ENCODE results near the gene TRIML2. TPM values are rescaled to one million over a fixed set of nuclear protein-coding genes. Genes with fewer than 3 reads are reported as not detected.

The TRIML2 gene
- total and polyA plus RNA-seq, 7 experiments from 2014 or later, result not detected

DNA sequence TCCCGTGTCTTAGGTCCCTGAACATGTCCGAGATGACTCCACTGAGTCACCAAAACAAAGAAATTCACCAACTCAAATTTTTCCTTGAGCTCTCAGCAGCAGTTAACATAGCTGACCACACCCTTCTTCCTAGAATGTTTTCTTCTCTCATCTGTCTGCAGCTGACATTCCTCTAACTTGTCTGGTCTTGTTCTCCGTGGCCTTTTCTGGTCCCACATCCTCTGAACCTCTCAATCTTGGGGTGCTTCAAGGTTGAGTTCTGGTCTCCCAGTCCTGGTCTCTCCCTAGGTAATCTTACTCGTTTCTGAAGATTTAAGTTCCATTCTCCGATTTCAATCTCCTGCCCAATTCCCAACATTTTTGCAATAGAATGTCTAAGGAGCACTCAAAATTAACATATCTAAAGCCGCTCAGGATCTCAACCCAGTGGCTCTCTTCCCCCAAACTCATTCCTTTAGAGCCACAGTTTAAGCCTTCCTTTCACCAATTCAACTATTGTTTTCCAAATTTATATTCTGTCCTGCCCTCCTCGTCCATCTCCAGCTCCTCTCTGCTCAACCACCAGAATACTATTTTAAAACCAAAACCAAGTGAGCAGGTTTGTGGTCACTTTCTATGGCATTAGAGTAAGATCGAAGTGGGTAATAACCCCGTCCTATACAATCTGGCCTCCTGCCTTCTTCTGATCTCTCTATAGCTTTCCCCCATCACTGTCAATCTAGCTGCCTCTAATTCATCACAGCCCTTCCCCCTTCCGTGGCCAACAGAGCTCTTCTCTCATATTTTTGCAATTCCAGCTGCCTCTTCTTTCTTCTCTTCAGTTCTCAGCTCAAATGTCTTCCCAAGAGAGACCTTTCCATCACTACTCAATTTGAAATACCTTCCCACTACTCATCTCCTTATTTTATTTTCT is 1.2 kb downstream of the TRIML2 start:
- intact Hi-C loops (cut with micrococcal nuclease), result no loop called here
- no peaks in the 10 kb centered on the region for H3K36me3 ChIP-seq (ENCODE audit: control insufficient read depth in 2 of 3, insufficient read depth in 3 of 3, low read length in 3 of 3)
- H3K9me3 Mint-ChIP-seq, result peaks cover 5 to 31% (median 14%) of the 10 kb centered on the region in 11 donors
- ATAC-seq (no peak), DNase-seq (no peak)
- no peaks in the 10 kb centered on the region for H3K27me3 ChIP-seq (ENCODE audit: control insufficient read depth in 2 of 2, insufficient read depth in 2 of 2, low read length in 2 of 2)
- H3K4me3 ChIP-seq (ENCODE audit: low read length), result no peak overlapping the region
- H3K27me3 Mint-ChIP-seq, result no peaks in the 10 kb centered on the region
- no peak overlapping the region for H3K27ac ChIP-seq (ENCODE audit: low read depth, low read length)
- no peak overlapping the region for H3K4me3 Mint-ChIP-seq
- H3K4me1 ChIP-seq (ENCODE audit: control insufficient read depth in 2 of 2, insufficient read depth in 2 of 2, low read length in 2 of 2), result no peaks in the 10 kb centered on the region
- no peak overlapping the region for H3K27ac Mint-ChIP-seq
- no peaks in the 10 kb centered on the region for H3K4me1 Mint-ChIP-seq
- peaks cover 0 to 5% (median 0%) of the 10 kb centered on the region in 5 donors for H3K36me3 Mint-ChIP-seq
- CTCF ChIA-PET, result no interaction called here
- POLR2A ChIA-PET, result no interaction called here
- no peaks in the 10 kb centered on the region for H3K9me3 ChIP-seq (ENCODE audit: control insufficient read depth in 2 of 3, low read length in 3 of 3)

DNA sequence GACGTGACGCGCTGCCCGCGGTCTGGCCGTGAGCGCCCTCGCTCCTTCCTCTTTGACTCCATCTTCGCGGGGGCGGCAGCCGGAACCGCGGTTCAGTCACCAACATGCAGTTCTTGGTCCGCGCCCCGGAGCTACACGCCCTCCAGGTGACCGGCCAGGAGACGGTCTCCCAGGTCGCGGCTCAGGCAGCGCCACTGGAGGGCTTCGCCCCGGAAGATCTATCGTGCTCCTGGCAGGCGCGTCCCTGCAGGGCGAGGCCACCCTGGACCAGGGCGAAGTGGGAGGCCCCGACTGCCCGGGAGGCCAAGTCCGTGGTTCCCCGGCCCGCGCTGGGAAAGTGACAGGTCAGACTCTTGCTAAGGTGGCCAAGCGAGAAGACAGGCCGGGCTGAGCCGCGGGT is 2.9 kb downstream of the TRIML2 start:
- no peaks in the 10 kb centered on the region for H3K27me3 Mint-ChIP-seq
- Histone ChIP-seq H3K27me3 (ENCODE audit: control insufficient read depth in 2 of 2, insufficient read depth in 2 of 2, low read length in 2 of 2) (no peaks in the 10 kb centered on the region), H3K36me3 (ENCODE audit: control insufficient read depth in 2 of 3, insufficient read depth in 3 of 3, low read length in 3 of 3) (no peaks in the 10 kb centered on the region), H3K9me3 (ENCODE audit: control insufficient read depth in 2 of 3, low read length in 3 of 3) (no peaks in the 10 kb centered on the region), H3K4me3 (ENCODE audit: low read length) (no peak overlapping the region), H3K4me1 (ENCODE audit: control insufficient read depth in 2 of 2, insufficient read depth in 2 of 2, low read length in 2 of 2) (no peaks in the 10 kb centered on the region), H3K27ac (ENCODE audit: low read depth, low read length) (no peak overlapping the region)
- ChIA-PET POLR2A (no interaction called here), CTCF (no interaction called here)
- ATAC-seq (no peak), DNase-seq (no peak)
- H3K9me3 Mint-ChIP-seq, result peaks cover 5 to 32% (median 15%) of the 10 kb centered on the region in 11 donors
- no peak overlapping the region for H3K27ac Mint-ChIP-seq
- intact Hi-C loops (cut with micrococcal nuclease), result no loop called here
- H3K36me3 Mint-ChIP-seq, result peaks cover 0 to 5% (median 0%) of the 10 kb centered on the region in 5 donors
- no peaks in the 10 kb centered on the region for H3K4me1 Mint-ChIP-seq
- no peak overlapping the region for H3K4me3 Mint-ChIP-seq

DNA sequence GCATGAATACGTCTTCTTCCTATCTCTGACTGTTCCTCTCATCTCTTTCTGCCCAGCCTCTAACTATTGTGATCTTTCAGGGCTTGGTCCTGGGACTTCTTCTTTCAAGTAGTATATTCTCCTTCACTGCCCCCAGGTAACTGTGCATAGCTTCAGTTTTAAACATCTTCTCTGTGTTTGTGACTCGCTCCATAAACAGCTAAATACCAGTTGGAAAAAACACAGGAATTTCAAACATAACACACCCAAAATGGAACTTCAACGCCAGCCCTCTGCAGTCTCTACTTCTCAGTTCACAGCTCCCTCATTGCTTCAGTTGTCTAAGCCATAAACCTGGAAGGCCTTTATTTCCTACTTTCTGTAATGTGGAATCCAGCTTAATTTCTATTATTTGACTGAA is 16.6 kb downstream of the TRIML2 start:
- H3K27ac ChIP-seq (ENCODE audit: low read depth, low read length), result no peak overlapping the region
- CTCF ChIA-PET, result no interaction called here
- no peaks in the 10 kb centered on the region for H3K4me1 ChIP-seq (ENCODE audit: control insufficient read depth in 2 of 2, insufficient read depth in 2 of 2, low read length in 2 of 2)
- no peak for DNase-seq
- intact Hi-C loops (cut with micrococcal nuclease), result no loop called here
- H3K9me3 Mint-ChIP-seq, result peaks cover 3 to 37% (median 15%) of the 10 kb centered on the region in 11 donors
- H3K36me3 Mint-ChIP-seq, result peaks cover 0 to 8% (median 0%) of the 10 kb centered on the region in 5 donors
- H3K9me3 ChIP-seq (ENCODE audit: control insufficient read depth in 2 of 3, low read length in 3 of 3), result no peaks in the 10 kb centered on the region
- POLR2A ChIA-PET, result no interaction called here
- ATAC-seq, result no peak
- H3K27me3 ChIP-seq (ENCODE audit: control insufficient read depth in 2 of 2, insufficient read depth in 2 of 2, low read length in 2 of 2), result no peaks in the 10 kb centered on the region
- H3K4me3 Mint-ChIP-seq, result no peak overlapping the region
- H3K36me3 ChIP-seq (ENCODE audit: control insufficient read depth in 2 of 3, insufficient read depth in 3 of 3, low read length in 3 of 3), result no peaks in the 10 kb centered on the region
- H3K27ac Mint-ChIP-seq, result no peak overlapping the region
- H3K4me1 Mint-ChIP-seq, result no peaks in the 10 kb centered on the region
- H3K4me3 ChIP-seq (ENCODE audit: low read length), result no peak overlapping the region
- no peaks in the 10 kb centered on the region for H3K27me3 Mint-ChIP-seq

DNA sequence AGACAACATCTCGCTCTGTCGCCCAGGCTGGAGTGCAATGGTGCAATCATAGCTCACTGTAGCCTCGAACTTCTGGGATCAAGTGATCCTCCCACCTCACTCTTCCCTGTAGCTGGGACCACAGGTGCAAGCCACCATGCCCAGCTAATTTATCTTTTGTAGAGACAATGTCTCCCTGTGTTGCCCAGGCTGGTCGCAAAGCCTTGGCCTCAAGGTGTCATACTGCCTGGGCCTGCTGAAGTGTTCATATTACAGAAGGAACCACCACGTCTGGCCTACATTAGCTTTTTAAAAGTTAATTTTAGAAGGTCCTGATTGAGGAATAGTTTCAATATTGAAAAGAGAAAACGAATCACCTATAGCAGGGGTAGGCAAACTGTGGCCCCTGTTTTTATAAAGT is 22.5 kb downstream of the TRIML2 start:
- no peaks in the 10 kb centered on the region for H3K36me3 ChIP-seq (ENCODE audit: control insufficient read depth in 2 of 3, insufficient read depth in 3 of 3, low read length in 3 of 3)
- Mint-ChIP-seq H3K36me3 (peaks cover 0 to 5% (median 0%) of the 10 kb centered on the region in 5 donors), H3K4me3 (no peak overlapping the region), H3K4me1 (no peaks in the 10 kb centered on the region), H3K9me3 (peaks cover 1 to 36% (median 15%) of the 10 kb centered on the region in 11 donors), H3K27me3 (no peaks in the 10 kb centered on the region), H3K27ac (no peak overlapping the region)
- no peak overlapping the region for H3K4me3 ChIP-seq (ENCODE audit: low read length)
- intact Hi-C loops (cut with micrococcal nuclease), result no loop called here
- no peak for ATAC-seq
- ChIA-PET POLR2A (no interaction called here), CTCF (no interaction called here)
- no peaks in the 10 kb centered on the region for H3K9me3 ChIP-seq (ENCODE audit: control insufficient read depth in 2 of 3, low read length in 3 of 3)
- H3K27ac ChIP-seq (ENCODE audit: low read depth, low read length), result no peak overlapping the region
- H3K27me3 ChIP-seq (ENCODE audit: control insufficient read depth in 2 of 2, insufficient read depth in 2 of 2, low read length in 2 of 2), result no peaks in the 10 kb centered on the region
- H3K4me1 ChIP-seq (ENCODE audit: control insufficient read depth in 2 of 2, insufficient read depth in 2 of 2, low read length in 2 of 2), result no peaks in the 10 kb centered on the region
- no peak for DNase-seq

DNA sequence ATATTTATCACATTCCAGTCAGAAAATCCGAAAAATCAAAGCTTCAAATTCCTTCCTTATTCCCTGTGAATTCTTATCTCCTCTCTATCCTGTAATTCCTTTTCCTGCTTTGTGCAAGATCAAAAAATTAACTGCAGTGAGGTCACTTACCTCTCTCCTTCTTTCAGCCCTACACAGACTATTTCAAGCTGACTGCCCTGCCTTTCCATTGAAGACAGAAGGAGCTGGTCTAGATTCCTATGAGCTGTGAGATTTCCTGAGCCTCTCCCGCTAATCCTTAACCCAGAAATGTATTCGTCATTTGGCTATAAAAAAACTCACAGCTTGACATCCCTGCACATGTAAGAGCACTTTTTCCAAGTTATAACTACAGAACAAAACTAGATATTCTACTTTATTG is 26.6 kb downstream of the TRIML2 start:
- H3K9me3 Mint-ChIP-seq, result peaks cover 0 to 22% (median 11%) of the 10 kb centered on the region in 11 donors
- ChIA-PET CTCF (no interaction called here), POLR2A (no interaction called here)
- Histone ChIP-seq H3K27ac (ENCODE audit: low read depth, low read length) (no peak overlapping the region), H3K9me3 (ENCODE audit: control insufficient read depth in 2 of 3, low read length in 3 of 3) (no peaks in the 10 kb centered on the region), H3K36me3 (ENCODE audit: control insufficient read depth in 2 of 3, insufficient read depth in 3 of 3, low read length in 3 of 3) (no peaks in the 10 kb centered on the region), H3K4me3 (ENCODE audit: low read length) (no peak overlapping the region), H3K4me1 (ENCODE audit: control insufficient read depth in 2 of 2, insufficient read depth in 2 of 2, low read length in 2 of 2) (no peaks in the 10 kb centered on the region), H3K27me3 (ENCODE audit: control insufficient read depth in 2 of 2, insufficient read depth in 2 of 2, low read length in 2 of 2) (no peaks in the 10 kb centered on the region)
- intact Hi-C loops (cut with micrococcal nuclease), result no loop called here
- H3K36me3 Mint-ChIP-seq, result no peaks in the 10 kb centered on the region
- DNase-seq (no peak), ATAC-seq (no peak)
- H3K4me1 Mint-ChIP-seq, result no peaks in the 10 kb centered on the region
- no peak overlapping the region for H3K4me3 Mint-ChIP-seq
- H3K27ac Mint-ChIP-seq, result no peak overlapping the region
- H3K27me3 Mint-ChIP-seq, result no peaks in the 10 kb centered on the region

DNA sequence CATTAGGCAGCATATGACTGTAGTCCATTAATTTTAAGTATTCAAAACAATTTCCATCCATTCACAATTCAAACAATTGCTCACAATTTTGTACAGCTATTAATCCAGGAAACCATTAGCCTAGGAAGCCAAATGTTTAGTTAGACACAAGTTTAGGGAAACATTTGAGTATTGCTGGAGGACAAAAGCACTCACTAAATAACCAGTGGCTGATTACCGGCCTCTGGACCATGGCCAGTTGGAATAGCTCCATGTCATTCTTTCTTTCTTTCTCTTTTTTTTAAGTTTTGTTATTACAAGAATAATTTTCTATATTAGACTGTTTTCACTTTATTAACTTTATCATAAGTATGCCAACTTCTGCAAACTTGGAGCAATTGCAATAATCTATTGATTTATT is 31.3 kb downstream of the TRIML2 start:
- DNase-seq, result no peak
- Mint-ChIP-seq H3K4me1 (no peaks in the 10 kb centered on the region), H3K27me3 (no peaks in the 10 kb centered on the region), H3K27ac (no peak overlapping the region), H3K9me3 (peaks cover 2 to 16% (median 9%) of the 10 kb centered on the region in 11 donors), H3K36me3 (no peaks in the 10 kb centered on the region), H3K4me3 (no peak overlapping the region)
- Histone ChIP-seq H3K9me3 (ENCODE audit: control insufficient read depth in 2 of 3, low read length in 3 of 3) (no peaks in the 10 kb centered on the region), H3K36me3 (ENCODE audit: control insufficient read depth in 2 of 3, insufficient read depth in 3 of 3, low read length in 3 of 3) (no peaks in the 10 kb centered on the region), H3K27me3 (ENCODE audit: control insufficient read depth in 2 of 2, insufficient read depth in 2 of 2, low read length in 2 of 2) (no peaks in the 10 kb centered on the region), H3K27ac (ENCODE audit: low read depth, low read length) (no peak overlapping the region), H3K4me1 (ENCODE audit: control insufficient read depth in 2 of 2, insufficient read depth in 2 of 2, low read length in 2 of 2) (no peaks in the 10 kb centered on the region), H3K4me3 (ENCODE audit: low read length) (no peak overlapping the region)
- ATAC-seq, result no peak
- intact Hi-C loops (cut with micrococcal nuclease), result no loop called here
- ChIA-PET CTCF (no interaction called here), POLR2A (no interaction called here)

DNA sequence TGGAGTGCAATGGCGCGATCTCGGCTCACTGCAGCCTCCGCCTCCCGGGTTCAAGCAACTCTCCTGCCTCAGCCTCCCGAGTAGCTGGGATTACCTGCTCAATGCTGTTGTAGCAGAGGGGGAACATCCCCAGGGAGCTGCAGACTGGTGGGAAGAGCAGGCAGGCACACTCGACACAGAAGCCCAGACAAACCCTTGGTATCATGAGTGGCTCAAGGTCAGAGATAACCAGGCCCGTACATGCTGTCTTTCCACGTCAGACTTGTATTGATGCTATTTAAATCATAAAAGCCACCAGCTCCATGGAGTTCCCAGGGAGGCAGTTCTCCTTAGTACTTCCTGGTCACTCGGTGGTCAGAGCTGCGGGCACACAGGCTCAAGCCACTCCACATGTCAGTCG is 33.2 kb downstream of the TRIML2 start:
- DNase-seq, result no peak

More for the DNA sequence above, 33.2 kb downstream of the TRIML2 start:
- Histone ChIP-seq H3K4me1 (ENCODE audit: control insufficient read depth in 2 of 2, insufficient read depth in 2 of 2, low read length in 2 of 2) (no peaks in the 10 kb centered on the region), H3K36me3 (ENCODE audit: control insufficient read depth in 2 of 3, insufficient read depth in 3 of 3, low read length in 3 of 3) (no peaks in the 10 kb centered on the region), H3K27me3 (ENCODE audit: control insufficient read depth in 2 of 2, insufficient read depth in 2 of 2, low read length in 2 of 2) (no peaks in the 10 kb centered on the region), H3K9me3 (ENCODE audit: control insufficient read depth in 2 of 3, low read length in 3 of 3) (no peaks in the 10 kb centered on the region), H3K4me3 (ENCODE audit: low read length) (no peak overlapping the region), H3K27ac (ENCODE audit: low read depth, low read length) (no peak overlapping the region)
- peaks cover 0 to 8% (median 4%) of the 10 kb centered on the region in 11 donors for H3K9me3 Mint-ChIP-seq
- ChIA-PET POLR2A (no interaction called here), CTCF (no interaction called here)
- intact Hi-C loops (cut with micrococcal nuclease), result no loop called here
- no peak overlapping the region for H3K4me3 Mint-ChIP-seq
- no peaks in the 10 kb centered on the region for H3K4me1 Mint-ChIP-seq
- no peak for ATAC-seq
- H3K27me3 Mint-ChIP-seq, result no peaks in the 10 kb centered on the region
- no peak overlapping the region for H3K27ac Mint-ChIP-seq
- no peaks in the 10 kb centered on the region for H3K36me3 Mint-ChIP-seq
